Neural cell (in vitro differentiated cells): Measurements from ENCODE around the gene DNAJB1. TPM values are rescaled to one million over a fixed set of nuclear protein-coding genes. Genes with fewer than 3 reads are reported as not detected.

Experiments used
- H2AFZ ChIP-seq: fragments of 200-600, 300-800 bp; sonication (generic), shearing (Covaris generic); 2 replicates; pipeline ENCODE4 v1.6.0; 2014; ENCODE audit warnings: low read depth, mild to moderate bottlenecking, antibody characterized with exemption, low read length, moderate library complexity
- H3F3A ChIP-seq: fragments of 200-600 bp; shearing (Covaris generic); 2 replicates; pipeline ENCODE4 v1.6.1; 2016; ENCODE audit warnings: mild to moderate bottlenecking, moderate library complexity, mixed read lengths, antibody characterized with exemption, low read length; ENCODE audit not compliant: insufficient read depth, poor library complexity, severe bottlenecking
- H3K27ac ChIP-seq: fragments of 200-600, 300-800 bp; sonication (generic), shearing (Covaris generic); 2 replicates; pipeline ENCODE4 v1.5.1; 2014; ENCODE audit warnings: mild to moderate bottlenecking, low read length, moderate library complexity
- H3K27me3 ChIP-seq: fragments of 300-800, 200-600 bp; sonication (generic), shearing (Covaris generic); 2 replicates; pipeline ENCODE4 v1.6.0; 2014; ENCODE audit warnings: mild to moderate bottlenecking, low read depth, low read length, moderate library complexity; ENCODE audit not compliant: insufficient read depth
- H3K36me3 ChIP-seq: fragments of 300-800, 200-600 bp; sonication (generic), shearing (Covaris generic); 2 replicates; pipeline ENCODE4 v1.5.1; 2014; ENCODE audit warnings: mild to moderate bottlenecking, antibody characterized with exemption, low read length, moderate library complexity; ENCODE audit not compliant: insufficient read depth
- H3K4me2 ChIP-seq: fragments of 300-800, 200-600 bp; sonication (generic), shearing (Covaris generic); 2 replicates; pipeline ENCODE4 v1.6.0; 2014; ENCODE audit warnings: mild to moderate bottlenecking, low read length
- H3K4me3 ChIP-seq: fragments of 300-800, 200-600 bp; sonication (generic), shearing (Covaris generic); 2 replicates; pipeline ENCODE4 v1.5.1; 2014; ENCODE audit warnings: mild to moderate bottlenecking, low read length, moderate library complexity
- H3K79me2 ChIP-seq: fragments of 200-600 bp; shearing (Covaris generic); replicated peaks from 2 replicates; pipeline ENCODE4 v1.6.0; 2014; ENCODE audit warnings: mild to moderate bottlenecking, low read length, moderate library complexity; ENCODE audit not compliant: insufficient read depth
- H3K9ac ChIP-seq: fragments of 300-800, 200-600 bp; sonication (generic), shearing (Covaris generic); 2 replicates; pipeline ENCODE4 v1.6.1; 2016; ENCODE audit warnings: mild to moderate bottlenecking, low read length, mixed read lengths
- H3K9me2 ChIP-seq: fragments of 200-600 bp; shearing (Covaris generic); 2 replicates; pipeline ENCODE4 v1.6.1; 2016; ENCODE audit warnings: mild to moderate bottlenecking, low read length, mixed read lengths; ENCODE audit not compliant: insufficient read depth
- H3K9me3 ChIP-seq: fragments of 200-600, 300-800 bp; sonication (generic), shearing (Covaris generic); 2 replicates; pipeline ENCODE4 v1.6.1; 2016; ENCODE audit warnings: mild to moderate bottlenecking, mixed run types, low read length, moderate library complexity, mixed read lengths
- H4K20me1 ChIP-seq: fragments of 200-600 bp; shearing (Covaris generic); 2 replicates; pipeline ENCODE4 v1.6.1; 2016; ENCODE audit warnings: mild to moderate bottlenecking, mixed run types; ENCODE audit not compliant: insufficient read depth
- EP300 ChIP-seq: fragments of 450-650 bp; conservative IDR thresholded peaks from 2 replicates; pipeline ENCODE4 v1.6.1; 2014; ENCODE audit warnings: antibody characterized with exemption, mild to moderate bottlenecking, moderate library complexity; ENCODE audit not compliant: poor library complexity, severe bottlenecking
- EZH2 ChIP-seq: fragments of 200-600, 300-800 bp; shearing (Covaris generic), sonication (generic); IDR thresholded peaks from 2 replicates; pipeline ENCODE4 v1.6.1; 2014; ENCODE audit warnings: antibody characterized with exemption, low read length, borderline replicate concordance, mild to moderate bottlenecking; ENCODE audit not compliant: insufficient read depth, poor library complexity, severe bottlenecking
- MXI1 ChIP-seq: fragments of 450-650 bp; conservative IDR thresholded peaks from 2 replicates; pipeline ENCODE4 v1.6.1; 2014; ENCODE audit warnings: antibody characterized with exemption, mild to moderate bottlenecking; ENCODE audit not compliant: poor library complexity, severe bottlenecking
- POLR2AphosphoS5 ChIP-seq: IDR thresholded peaks from 2 replicates; pipeline ENCODE4 v1.6.1; 2012
- RAD21 ChIP-seq: fragments of 450-650 bp; conservative IDR thresholded peaks from 2 replicates; pipeline ENCODE4 v1.6.1; 2014; ENCODE audit warnings: antibody characterized with exemption, mild to moderate bottlenecking, moderate library complexity
- SMC3 ChIP-seq: fragments of 450-650 bp; conservative IDR thresholded peaks from 2 replicates; pipeline ENCODE4 v1.6.1; 2014; ENCODE audit warnings: antibody characterized with exemption, mild to moderate bottlenecking, moderate library complexity; ENCODE audit not compliant: poor library complexity
- TAF1 ChIP-seq: IDR thresholded peaks from 2 replicates; pipeline ENCODE4 v1.6.1; 2012; ENCODE audit warnings: low read depth
- polyA plus RNA-seq: library from polyadenylated mRNA; depleted of rRNA; stranded (reverse); fragments of >200 nt; gene quantifications from 2 replicates; pipeline ENCODE4 v1.2.3, GENCODE V29; 2014
- TF ChIP-seq, protein P1 (sequence below): fragments of 450-650 bp; IDR thresholded peaks from 2 replicates; pipeline ENCODE4 v1.5.1; 2014; ENCODE audit warnings: antibody characterized with exemption, mild to moderate bottlenecking, moderate library complexity; ENCODE audit not compliant: poor library complexity, severe bottlenecking
- TF ChIP-seq, protein P2 (sequence below): IDR thresholded peaks from 2 replicates; pipeline ENCODE4 v1.6.1; 2012; ENCODE audit warnings: borderline replicate concordance

Gene DNAJB1
- polyA plus RNA-seq, 1 donor from 2014 or later, result 64.6 TPM

DNA sequence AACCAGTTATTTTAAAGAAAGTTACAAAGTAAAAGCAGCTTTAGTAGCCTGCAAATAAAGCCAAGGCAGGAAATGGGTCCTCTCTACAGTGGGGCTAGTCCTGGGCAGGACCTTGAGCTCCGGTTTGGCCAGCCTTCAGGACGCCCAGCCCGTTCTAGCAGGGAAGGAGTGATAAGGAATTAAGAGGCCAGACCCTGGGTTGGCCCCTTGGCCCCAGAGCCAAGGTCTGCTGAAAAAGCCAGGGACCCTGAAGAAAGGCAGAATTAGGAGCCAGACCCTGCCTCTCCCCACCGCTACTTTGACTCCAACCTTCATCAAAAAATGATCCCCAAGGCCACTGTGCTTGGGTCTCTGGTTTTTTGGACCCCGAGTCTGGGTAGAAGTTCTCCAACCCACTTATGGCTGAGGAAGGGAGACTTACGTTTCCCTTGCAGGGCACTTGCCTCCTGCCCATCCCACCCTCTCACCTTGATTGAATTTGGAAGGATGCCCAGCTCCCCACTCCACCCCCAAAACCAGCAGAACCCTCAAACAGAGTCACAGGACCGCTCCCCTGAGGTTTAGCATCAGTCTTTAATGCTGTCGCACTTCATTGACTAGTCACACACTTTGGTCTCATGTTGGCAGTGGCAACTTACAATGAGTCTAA lies 3.9 kb downstream of the DNAJB1 start:
- H3K4me3 ChIP-seq, result no peak overlapping the region
- H3K4me2 ChIP-seq, result no peak overlapping the region
- no peaks in the 10 kb centered on the region for H4K20me1 ChIP-seq
- H3K36me3 ChIP-seq, result no peaks in the 10 kb centered on the region
- no peak overlapping the region for H3K27ac ChIP-seq
- no peaks in the 10 kb centered on the region for H3K27me3 ChIP-seq
- no peak overlapping the region for H3K9ac ChIP-seq
- H3K79me2 ChIP-seq, result peaks cover 21% of the 10 kb centered on the region
- H3K9me2 ChIP-seq, result no peaks in the 10 kb centered on the region
- no peaks in the 10 kb centered on the region for H3F3A ChIP-seq
- no peaks in the 10 kb centered on the region for H3K9me3 ChIP-seq
- H2AFZ ChIP-seq, result no peak overlapping the region
- TF ChIP-seq EZH2, result no peak

DNA sequence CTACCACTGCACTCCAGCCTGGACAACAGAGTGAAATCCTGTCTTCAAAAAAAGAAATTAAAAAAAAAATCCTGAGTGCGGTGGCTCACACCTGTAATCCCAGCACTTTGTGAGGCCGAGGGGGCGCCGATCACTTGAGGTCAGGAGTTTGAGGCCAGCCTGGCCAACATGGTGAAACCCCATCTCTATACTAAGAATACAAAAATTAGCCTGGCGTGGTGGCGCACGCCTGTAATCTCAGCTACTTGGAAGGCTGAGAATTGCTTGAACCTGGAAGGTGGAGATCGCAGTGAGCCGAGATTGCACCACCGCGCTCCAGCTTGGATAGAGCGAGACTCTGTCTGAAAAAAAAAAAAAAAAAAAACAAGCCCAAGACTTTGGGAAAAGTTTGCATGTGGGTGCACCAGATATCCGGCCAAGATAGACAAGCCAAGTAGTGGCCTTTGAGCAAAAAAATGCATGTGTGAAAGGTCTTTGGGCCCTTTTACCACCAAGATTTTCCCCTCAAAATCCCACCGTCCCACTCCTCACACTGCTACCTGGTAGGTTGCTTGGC lies 5.7 kb downstream of the DNAJB1 start:
- Histone ChIP-seq H3K27ac (no peak overlapping the region), H3K4me2 (no peak overlapping the region), H3K9ac (no peak overlapping the region), H4K20me1 (no peaks in the 10 kb centered on the region), H3K79me2 (peaks cover 15% of the 10 kb centered on the region), H3K4me3 (no peak overlapping the region), H2AFZ (no peak overlapping the region), H3K27me3 (no peaks in the 10 kb centered on the region), H3K36me3 (no peaks in the 10 kb centered on the region), H3K9me2 (no peaks in the 10 kb centered on the region), H3K9me3 (no peaks in the 10 kb centered on the region), H3F3A (no peaks in the 10 kb centered on the region)
- TF ChIP-seq POLR2AphosphoS5 (no peak), MXI1 (no peak), EZH2 (no peak), RAD21 (no peak), SMC3 (no peak), EP300 (no peak), TAF1 (no peak)
- TF ChIP-seq, protein P1, sequence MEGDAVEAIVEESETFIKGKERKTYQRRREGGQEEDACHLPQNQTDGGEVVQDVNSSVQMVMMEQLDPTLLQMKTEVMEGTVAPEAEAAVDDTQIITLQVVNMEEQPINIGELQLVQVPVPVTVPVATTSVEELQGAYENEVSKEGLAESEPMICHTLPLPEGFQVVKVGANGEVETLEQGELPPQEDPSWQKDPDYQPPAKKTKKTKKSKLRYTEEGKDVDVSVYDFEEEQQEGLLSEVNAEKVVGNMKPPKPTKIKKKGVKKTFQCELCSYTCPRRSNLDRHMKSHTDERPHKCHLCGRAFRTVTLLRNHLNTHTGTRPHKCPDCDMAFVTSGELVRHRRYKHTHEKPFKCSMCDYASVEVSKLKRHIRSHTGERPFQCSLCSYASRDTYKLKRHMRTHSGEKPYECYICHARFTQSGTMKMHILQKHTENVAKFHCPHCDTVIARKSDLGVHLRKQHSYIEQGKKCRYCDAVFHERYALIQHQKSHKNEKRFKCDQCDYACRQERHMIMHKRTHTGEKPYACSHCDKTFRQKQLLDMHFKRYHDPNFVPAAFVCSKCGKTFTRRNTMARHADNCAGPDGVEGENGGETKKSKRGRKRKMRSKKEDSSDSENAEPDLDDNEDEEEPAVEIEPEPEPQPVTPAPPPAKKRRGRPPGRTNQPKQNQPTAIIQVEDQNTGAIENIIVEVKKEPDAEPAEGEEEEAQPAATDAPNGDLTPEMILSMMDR, result no peak
- TF ChIP-seq, protein P2, sequence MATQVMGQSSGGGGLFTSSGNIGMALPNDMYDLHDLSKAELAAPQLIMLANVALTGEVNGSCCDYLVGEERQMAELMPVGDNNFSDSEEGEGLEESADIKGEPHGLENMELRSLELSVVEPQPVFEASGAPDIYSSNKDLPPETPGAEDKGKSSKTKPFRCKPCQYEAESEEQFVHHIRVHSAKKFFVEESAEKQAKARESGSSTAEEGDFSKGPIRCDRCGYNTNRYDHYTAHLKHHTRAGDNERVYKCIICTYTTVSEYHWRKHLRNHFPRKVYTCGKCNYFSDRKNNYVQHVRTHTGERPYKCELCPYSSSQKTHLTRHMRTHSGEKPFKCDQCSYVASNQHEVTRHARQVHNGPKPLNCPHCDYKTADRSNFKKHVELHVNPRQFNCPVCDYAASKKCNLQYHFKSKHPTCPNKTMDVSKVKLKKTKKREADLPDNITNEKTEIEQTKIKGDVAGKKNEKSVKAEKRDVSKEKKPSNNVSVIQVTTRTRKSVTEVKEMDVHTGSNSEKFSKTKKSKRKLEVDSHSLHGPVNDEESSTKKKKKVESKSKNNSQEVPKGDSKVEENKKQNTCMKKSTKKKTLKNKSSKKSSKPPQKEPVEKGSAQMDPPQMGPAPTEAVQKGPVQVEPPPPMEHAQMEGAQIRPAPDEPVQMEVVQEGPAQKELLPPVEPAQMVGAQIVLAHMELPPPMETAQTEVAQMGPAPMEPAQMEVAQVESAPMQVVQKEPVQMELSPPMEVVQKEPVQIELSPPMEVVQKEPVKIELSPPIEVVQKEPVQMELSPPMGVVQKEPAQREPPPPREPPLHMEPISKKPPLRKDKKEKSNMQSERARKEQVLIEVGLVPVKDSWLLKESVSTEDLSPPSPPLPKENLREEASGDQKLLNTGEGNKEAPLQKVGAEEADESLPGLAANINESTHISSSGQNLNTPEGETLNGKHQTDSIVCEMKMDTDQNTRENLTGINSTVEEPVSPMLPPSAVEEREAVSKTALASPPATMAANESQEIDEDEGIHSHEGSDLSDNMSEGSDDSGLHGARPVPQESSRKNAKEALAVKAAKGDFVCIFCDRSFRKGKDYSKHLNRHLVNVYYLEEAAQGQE, result no peak
